ENCODE measurements around the gene CABP5.
"Not testable (repeated sequence)": the region's sequence is repeated elsewhere in the genome, so short reads cannot be mapped to it uniquely, and the experiment has no call there.

Gene CABP5

DNA sequence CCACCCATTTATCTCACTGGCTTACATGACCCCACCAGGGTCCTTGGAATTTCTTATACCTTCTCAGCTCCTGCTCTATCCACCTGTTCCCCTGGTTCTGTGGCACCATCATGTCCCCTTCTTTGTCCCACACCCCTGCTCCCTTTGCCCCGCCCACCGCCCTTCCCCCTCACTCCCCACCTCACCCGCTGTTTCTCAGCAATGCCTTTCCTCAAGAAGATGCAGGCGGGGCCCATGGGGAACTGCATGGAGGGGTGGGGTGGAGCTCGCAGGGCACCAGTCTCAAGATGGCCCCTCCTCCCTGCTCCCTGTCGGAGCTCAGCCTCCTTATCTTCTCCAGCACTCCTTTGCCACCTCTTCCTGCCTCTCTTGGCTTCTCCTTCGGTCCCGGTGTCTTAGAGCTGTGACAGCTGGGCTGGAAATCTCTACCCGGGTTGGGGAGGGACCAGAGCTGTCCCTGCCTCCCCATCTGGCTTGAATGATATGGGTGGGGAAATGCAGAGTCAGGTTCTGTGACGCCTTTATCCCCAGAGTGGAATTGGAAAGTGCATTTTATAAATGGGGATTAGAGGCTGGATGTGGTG lies at the start of gene CABP5:
CABP5 (minus strand) TSS at position 405 of the 584 bp plus-strand sequence; CDS start at position 248, 157 bp downstream.
- DNase-seq: no peak

DNA sequence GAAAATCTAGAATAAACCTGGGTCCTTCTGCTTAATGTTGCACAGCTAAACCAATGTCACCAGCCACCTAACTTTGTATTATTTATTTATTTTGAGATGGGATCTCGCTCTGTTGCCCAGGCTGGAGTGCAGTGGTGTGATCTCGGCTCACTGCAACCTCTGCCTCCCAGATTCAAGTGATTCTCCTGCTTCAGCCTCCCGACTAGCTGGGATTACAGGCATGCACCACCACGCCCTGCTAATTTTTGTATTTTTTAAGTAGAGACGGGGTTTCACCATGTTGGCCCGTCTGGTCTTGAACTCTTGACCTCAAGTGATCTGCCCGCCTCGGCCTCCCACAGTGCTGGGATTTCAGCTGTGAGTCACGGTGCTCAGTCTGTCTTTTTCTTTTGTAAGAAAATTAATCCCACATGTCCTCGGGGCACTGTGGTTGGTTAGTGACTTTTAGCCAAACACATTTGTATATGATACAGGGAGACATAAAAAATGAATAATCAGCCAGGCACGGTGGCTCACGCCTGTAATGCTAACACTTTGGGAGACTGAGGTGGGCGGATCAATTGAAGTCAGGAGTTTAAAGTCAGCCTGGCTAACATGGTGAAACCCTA lies 47.3 kb upstream of the CABP5 start:
- DNase-seq: not testable (repeated sequence)

DNA sequence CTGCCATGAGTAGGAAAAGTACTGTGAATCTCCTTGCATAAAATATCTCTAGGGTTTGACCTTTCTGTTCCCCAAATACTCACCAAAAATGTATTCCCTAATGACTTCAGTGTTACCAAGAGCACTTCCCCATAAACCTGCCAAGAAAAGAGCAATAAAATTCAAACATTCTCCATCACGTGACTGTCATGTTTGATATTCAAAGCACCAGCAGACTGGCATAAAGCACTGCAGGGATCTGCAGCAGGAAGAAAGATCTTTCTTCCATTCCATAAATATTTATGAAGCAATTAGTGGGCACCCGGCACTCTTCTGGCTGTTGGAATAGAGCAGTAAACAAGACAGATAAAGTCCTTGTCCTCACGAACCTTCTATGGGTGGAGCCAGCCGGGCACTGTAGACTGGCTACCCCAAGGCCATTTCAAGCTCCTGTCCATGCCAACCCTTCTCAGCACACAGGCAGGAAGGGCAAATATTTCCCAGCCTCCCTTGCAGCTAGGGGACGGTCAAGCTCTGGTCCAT lies 46.5 kb upstream of the CABP5 start:
- no peak for DNase-seq

DNA sequence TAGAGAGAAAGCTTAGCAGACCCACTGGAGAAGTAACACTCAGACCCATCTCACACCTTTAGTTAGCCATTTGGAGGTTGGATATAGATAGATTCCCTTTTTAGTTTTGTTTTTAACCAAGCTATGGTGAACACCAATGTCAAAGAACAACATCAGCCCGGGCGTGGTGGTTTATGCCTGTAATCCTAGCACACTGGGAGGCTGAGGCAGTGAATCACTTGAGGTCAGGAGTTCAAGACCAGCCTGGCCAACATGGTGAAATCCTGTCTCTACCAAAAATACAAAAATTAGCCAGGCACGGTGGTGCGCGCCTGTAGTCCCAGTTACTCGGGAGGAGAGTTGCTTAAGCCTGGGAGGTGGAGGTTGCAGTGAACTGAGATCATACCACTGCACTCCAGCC lies 45.1 kb upstream of the CABP5 start:
- not testable (repeated sequence) for DNase-seq

DNA sequence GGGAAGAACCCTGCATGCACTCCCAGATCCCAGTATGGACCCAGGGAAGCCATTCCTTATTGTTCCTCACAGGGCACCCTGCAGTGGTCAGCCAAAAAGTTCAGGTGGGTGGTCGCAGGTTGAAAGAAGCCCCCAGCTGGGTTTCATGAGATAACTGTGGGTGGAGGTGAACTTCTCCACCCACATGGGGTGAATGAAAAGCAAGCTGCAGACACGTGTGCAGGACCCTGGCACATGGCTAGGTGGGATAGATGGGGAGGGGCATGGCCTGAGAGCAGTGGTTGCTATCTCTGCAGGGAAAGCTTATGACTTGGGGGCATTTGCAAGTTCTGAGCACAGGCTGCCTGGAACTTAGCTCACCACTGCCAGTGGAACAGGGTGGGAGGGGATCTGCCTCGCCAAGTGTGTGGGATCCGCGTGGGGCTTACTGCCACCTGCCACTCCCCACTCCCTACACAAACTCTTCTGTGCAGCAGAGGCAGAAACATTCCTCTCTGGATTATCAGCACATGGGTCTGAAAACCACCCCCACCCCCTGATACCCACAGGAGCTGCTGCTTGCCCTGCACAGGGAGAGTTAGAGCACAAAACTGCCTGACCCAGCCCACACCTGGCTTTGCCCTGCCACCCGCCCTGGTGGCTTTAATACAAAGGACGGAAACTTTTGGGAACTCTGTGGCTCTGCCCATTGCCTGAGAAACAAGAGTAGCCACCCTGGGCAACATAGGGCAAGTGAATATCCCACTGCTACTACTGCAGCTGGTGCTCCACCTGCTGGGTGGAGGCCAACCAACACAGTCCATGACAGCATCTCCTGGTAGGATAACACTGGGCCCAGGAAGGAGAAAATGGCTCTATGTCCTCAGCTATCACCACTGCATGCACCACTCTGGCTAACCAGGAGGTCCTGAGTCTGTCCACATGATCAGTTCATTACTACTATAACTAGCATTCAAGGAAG lies 42.3 kb upstream of the CABP5 start:
- DNase-seq: no peak

DNA sequence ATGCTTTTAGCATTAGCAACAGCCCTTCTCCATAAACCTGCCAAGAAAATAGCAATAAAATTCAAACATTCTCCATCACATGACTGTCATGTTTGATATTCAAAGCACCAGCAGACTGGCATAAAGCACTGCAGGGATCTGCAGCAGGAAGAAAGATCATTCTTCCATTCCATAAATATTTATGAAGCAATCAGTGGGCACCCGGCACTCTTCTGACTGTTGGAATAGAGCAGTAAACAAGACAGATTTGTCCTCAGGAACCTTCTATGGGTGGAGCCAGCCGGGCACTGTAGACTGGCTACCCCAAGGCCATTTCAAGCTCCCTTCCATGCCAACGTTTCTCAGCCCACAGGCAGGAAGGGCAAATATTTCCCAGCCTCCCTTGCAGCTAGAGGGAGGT lies 41.2 kb upstream of the CABP5 start:
- DNase-seq: no peak

DNA sequence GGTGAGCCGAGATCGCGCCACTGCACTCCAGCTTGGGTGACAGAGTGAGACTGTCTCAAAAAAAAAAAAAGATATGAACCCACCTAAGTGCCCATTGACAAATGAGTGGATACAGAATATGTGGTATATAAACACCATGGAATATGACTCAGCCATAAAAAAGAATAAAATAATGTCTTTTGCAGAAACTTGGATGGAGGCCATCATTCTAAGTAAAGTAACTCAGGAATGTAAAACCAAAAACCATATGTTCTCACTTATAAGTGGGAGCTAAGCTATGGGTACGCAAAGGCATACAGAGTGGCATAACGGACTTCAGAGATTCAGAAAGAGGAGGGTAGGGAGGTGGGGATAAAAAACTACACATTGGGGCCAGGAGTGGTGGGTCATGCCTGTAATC lies 37.2 kb upstream of the CABP5 start:
- no peak for DNase-seq

DNA sequence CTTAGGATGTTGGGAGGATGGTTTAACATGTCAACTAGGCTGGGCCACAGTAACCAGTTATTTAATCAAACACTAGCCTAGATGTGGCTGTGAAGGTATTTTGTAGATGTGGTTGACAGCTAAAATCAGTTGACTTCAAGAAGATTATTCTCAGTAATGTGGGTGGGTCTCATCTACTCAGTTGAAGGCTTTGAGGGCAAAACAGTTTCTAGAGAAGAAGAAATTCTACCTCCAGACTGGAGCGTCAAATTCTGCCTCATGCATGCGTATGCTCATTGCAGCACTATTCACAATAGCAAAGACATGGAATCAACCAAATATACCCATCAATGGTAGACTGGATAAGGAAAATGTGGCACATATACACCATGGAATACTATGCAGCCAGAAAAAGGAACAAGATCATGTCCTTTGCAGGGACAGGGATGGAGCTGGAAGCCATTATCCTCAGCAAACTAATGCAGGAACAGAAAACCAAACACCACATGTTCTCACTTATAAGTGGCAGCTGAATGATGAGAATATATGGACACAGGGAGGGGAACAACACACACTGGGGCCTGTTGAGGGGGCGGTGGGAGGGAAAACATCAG lies 26.4 kb upstream of the CABP5 start:
- not testable (repeated sequence) for DNase-seq

DNA sequence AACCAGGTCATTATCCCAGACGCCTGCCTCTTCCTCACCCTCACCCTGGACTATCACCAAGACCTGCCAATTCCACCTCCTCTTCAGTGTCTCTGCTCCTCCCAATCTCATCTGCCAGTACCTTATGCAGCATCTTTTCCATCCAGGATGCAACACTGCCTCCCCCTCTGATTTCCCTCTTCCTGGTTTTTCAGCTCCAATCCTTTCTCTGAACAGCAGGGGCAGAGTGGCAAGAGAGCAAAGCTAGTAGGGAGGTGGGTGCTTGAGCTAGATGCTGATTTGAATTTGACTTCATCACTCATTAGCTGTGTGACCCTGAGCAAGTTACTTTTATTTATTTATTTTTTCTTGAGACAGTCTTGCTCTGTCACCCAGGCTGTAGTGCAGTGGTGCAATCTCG lies 25.6 kb upstream of the CABP5 start:
- DNase-seq: no peak

DNA sequence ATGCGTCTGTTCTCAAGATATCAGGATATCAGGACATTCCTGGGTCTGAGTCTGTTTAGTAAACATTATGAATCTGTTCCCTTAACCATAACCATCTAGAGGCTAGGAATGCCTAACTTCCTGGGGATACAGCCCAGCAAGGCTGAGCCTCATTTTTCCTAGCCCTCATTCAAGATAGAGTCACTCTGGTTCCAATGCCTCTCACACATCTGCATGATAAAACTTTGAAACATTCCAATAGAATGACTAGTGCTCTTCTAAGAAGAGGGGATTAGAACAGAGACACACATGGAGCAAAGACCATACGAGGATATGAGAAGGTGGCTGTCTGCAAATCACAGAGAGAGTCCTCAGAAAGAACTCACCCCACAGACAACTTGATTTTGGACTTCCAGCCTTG lies 20.6 kb upstream of the CABP5 start:
- no peak for DNase-seq

DNA sequence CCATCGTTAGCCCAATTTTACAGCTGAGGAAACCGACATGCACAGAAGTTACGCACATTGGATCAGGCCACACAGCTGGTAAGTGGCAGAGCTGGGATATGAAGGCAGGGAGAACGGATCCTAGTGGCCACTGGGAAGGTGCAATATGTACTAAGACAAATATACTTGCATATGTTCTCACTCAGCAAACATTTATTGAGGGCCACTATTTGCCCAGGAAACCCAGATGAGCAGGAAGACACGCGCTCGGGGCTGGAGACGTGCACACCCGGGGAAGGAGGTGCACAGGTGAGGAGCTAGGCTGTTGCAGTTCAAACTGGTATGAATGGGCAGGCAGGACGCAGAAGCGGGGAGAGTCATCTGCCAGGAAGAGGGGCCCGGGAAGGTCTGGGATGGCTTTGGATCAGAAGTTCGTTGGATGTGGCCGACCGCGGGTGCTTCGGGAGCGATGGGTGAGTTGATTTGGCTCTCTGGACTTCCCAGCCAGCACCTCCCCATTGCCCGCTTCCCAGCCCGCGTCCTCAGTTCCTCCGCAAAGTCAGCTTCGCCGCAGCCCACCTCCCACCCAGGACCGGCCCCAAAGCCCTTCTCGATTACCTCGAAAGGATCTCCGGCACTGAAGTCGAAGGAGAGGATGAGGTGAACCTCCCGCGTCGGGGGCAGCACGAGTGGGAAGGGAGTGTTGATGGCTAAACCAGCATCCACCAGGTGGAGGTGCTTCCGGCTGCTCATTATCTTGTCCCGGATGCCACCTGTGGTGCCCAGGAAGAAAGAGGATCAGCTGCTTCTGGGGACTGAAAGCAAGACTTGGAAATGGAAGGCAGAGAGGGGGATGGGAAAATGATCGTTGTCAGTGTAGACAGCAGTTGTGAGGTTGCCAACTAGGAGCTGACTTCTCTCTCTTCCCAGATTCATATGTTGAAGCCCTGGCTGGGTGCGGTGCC lies 17.8 kb upstream of the CABP5 start:
- no peak for DNase-seq

DNA sequence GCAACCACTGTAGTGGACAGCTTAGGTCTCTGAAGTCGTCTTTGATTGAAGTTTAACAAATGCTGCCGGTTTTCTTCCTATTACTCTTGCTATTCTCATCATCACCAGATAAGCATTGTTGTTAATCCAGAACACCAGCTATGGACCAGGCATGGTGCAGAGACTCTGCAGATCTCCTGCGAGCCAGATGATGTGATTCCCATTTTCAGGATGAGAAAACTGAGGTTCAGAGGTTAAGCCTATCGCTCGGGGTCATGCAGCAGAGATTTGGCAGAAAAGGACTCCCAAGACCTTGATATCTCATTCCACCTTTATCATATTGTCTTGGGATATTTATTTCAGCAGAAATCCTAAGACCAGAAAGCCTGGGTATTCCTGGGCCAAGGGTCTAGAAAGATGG lies 16.5 kb upstream of the CABP5 start:
- DNase-seq: no peak

DNA sequence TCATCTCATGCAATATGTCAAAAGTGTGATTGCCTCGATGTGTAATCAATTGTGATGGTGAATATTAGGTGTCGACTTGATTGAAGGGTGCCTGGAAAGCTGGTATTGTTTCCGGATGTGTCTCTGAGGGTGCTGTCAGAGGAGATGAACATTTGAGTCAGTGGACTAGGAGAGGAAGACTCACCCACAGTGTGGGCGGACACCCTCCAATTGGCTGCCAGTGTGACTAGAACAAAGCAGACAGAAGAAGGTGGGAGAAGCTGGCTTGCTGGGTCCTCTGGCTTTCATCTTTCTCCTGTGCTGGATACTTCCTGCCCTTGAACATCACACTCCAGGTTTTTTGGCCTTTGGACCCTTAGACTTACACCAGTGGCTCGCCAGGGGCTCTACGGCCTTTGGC lies 15.5 kb upstream of the CABP5 start:
- no peak for DNase-seq

DNA sequence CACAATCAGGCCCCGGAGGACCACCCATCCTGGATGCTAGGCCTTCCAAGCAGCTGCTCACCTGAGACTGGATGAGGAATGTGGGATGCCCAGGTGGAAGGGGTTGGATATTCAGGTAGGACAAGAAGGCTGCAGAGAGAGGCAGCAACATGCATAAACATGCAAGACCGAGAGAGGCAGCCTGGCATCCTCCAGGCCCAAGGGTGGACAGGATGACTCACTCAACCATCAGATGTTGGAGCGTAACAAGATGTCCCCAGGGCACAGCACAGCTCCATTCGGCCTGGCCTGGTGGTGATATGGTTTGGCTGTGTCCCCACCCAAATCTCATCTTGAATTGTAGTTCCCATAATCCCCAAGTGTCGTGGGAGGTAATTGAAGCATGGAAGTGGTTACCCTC lies 10.0 kb upstream of the CABP5 start:
- DNase-seq: no peak

DNA sequence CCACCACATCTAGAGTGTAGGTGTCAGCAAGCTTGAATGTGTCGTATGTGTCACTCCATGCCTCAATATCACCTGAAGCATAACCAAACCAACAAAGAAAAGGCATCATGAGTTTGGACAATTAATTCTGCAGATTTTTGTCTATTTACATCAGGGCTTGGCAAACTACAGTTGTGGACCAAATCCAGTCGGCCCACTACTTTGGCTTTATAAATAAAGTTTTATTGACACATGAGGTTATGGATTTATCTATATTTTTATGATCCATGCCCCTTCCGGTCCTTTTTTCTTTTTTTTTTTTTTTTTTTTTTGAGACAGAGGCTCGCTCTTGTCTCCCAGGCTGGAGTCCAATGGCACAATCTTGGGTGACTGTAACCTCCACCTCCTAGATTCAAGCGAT lies 9.2 kb upstream of the CABP5 start:
- DNase-seq: no peak

DNA sequence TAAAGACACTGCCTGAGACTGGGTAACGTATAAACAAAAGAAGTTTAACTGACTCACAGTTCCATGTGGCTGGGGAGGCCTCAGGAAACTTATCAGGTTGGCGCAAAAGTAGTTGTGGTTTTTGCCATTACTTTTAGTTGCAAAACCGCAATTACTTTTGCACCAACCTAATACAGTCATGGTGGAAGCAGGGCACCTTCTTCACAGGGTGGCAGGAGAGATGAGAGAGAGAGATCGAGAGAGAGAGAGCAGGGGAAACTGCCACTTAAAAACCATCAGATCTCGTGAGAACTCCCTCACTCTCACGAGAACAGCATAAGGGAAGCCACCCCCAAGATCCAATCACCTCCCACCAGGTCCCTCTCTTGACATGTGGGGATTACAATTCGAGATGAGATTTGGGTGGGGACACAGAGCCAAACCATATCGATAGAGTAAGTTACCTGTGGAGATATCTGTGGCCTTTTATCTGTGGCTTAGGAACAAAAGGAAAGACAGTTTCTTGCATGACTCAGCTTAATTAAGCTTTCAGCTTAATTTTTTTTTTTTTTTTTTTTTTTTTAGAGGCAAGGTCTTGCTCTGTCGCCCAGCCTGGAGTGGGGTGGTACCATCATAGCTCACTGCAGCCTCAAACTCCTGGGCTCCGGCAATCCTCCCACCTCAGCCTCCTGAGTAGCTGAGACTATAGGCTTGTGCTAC lies 7.6 kb upstream of the CABP5 start:
- no peak for DNase-seq

DNA sequence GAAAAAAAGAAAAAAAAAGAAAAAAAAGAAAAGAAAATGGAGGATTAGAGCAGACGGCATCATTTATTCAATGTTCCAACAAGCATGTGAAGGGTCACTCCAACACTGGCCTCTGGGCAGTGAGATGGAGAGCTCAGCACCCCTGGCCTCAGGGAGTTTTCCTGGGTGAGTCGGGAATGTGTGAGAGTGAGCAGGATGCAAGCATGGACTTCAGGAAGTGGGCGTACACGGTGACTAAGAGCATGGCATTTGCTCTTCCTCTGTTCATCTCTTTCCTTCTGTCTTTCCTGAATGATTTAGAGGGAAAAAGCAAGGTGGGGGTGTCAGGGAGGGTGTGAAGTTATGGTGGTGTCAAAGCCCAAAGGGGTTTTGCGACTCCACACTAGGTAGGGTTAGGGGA lies 682 bp upstream of the CABP5 start:
- no peak for DNase-seq

DNA sequence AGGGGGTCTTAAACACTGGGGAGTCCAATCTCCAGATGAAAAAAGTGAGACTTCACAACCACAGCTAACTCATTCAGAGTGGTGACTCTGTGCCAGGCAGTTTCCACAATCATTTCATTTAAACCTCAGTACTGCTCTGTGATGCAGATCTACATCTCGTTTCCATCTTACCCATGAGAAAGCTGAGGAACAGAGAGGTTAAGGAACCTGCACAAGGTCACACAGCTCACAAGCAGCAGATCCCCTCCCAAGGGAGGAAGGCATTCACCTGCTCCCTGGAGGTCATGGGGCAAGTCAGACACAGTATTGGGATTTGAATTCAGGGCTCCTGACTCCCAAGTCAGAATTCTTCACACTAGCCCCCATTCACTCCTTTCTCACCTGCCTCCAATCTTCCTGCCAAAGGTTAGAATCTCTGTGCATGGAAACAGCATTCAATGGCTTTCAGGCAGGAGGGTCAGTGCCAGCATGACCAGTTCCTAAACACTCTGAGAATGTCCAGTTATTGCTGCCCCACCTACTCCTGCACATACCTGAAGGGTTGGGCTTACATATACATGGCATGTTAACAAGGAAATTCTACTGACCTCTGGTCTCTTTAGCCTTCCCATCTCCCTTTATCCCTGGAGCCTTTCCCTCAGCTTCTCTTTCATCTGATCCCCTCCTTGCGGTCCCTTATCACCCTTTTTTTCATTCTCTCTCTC lies 1.9 kb downstream of the CABP5 start:
- no peak for DNase-seq

DNA sequence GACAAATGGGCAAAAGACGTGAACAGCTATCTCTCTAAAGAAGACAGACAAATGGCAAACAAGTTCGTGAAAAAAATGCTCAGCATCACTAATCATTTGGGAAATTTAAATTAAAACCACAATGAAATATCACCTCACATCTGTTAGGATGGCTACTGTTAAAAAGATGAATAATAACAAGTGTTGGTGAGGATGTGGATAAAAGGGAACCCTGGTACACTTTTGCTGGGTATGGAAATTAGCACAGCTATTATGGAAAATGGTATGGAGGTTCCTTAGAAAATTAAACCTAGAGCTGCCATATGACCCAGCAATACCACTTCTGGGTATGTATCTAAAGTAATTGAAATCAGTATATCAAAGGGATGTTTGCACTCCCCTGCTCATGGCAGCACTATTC lies 7.1 kb downstream of the CABP5 start:
- DNase-seq: no peak

DNA sequence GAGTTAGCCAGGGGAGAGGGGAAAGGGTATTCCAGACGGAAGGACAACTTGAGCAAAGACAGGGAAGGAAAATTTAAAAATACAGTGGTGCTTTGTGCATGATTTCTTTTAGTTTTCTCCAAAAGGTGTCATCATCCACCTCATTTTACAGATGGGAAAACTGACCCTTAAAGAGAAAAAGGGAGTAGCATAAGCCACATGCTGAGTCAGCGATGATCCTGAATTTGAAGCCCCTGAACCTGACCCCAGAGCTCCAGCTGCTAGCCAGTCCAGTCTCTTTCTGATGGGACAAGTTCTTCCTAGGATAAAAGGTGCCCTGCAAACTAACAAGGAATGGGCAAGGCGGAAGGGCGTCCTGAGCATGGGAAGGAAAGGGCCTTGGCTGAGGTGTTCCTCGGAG lies 10.3 kb downstream of the CABP5 start:
- DNase-seq: no peak

DNA sequence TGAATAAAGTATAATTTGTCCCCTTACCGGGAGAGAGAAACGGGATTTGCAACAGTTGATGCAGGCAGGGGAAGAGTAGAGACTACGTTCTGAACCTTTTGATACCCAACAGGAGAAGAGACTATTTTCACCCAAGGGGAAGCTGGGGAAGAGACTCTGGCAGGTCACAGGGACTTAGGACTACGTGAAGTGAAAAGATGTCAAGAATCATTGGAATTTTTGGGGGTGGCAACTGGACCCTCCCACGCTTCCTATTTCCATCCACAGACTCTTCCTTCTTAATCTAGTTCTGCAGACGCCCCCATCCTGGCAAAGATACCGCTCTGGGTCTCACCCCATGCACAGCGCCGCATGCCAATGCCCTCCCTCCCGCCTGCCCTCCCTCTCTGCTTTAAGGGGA lies 13.8 kb downstream of the CABP5 start:
- DNase-seq: no peak

Measured in stimulated activated CD4-positive, alpha-beta T cell treated with anti-CD3 and anti-CD28 coated beads, Interleukin-2, amount 100 ng/mL, for 48 hours (primary cell).